SHP77 (cell line): ENCODE results near the gene MINDY4.

Experiments used
- DNase-seq, 2 experiments: peaks; one replicate each; lab custom pipeline; 2025; lab: John Stamatoyannopoulos, UW

MINDY4 gene

GRCh38 chr7:30775992-30776391 is 4.8 kb downstream of the MINDY4 start:
- DNase-seq, result no peak

GRCh38 chr7:30776971-30777370 is 5.8 kb downstream of the MINDY4 start:
- no peak for DNase-seq

GRCh38 chr7:30778255-30779025 is 7.2 kb downstream of the MINDY4 start:
- DNase-seq, result no peak

- DNase-seq, result no peak
Measured at GRCh38 chr7:30779574-30779973, 8.4 kb downstream of the MINDY4 start.

- no peak for DNase-seq
Measured at GRCh38 chr7:30780941-30781340, 9.7 kb downstream of the MINDY4 start.

- DNase-seq, result no peak
Measured at GRCh38 chr7:30782690-30783089, 11.5 kb downstream of the MINDY4 start.

- no peak for DNase-seq
Measured at GRCh38 chr7:30785786-30786185, 14.6 kb downstream of the MINDY4 start.

GRCh38 chr7:30787486-30787885 is 16.3 kb downstream of the MINDY4 start:
- DNase-seq, result no peak

- DNase-seq, result no peak
Measured at GRCh38 chr7:30788640-30789333, 17.6 kb downstream of the MINDY4 start.

GRCh38 chr7:30789334-30789711 is 18.1 kb downstream of the MINDY4 start:
- DNase-seq, result no peak

GRCh38 chr7:30790356-30790755 is 19.1 kb downstream of the MINDY4 start:
- DNase-seq, result no peak

- DNase-seq, result no peak
Measured at GRCh38 chr7:30791114-30791513, 19.9 kb downstream of the MINDY4 start.

- no peak for DNase-seq
Measured at GRCh38 chr7:30795161-30795948, 24.1 kb downstream of the MINDY4 start.

GRCh38 chr7:30796105-30796869 is 25.1 kb downstream of the MINDY4 start:
- DNase-seq, result no peak

- no peak for DNase-seq
Measured at GRCh38 chr7:30797176-30798040, 26.2 kb downstream of the MINDY4 start.

- no peak for DNase-seq
Measured at GRCh38 chr7:30799206-30799975, 28.2 kb downstream of the MINDY4 start.

GRCh38 chr7:30799976-30800661 is 28.9 kb downstream of the MINDY4 start:
- no peak for DNase-seq

- DNase-seq, result peak; percentile 51 to 70
Measured at GRCh38 chr7:30800785-30801252, 29.6 kb downstream of the MINDY4 start.

- DNase-seq, result no peak
Measured at GRCh38 chr7:30802812-30803211, 31.6 kb downstream of the MINDY4 start.
